GM21576 (cell line): ENCODE results near the gene OSBPL2.

ENCODE experiments used
- ATAC-seq: cut with Tn5 transposase; IDR thresholded peaks from one replicate; pipeline ENCODE4 v1.9.1; 2021; ENCODE audit warnings: mild to moderate bottlenecking, moderate library complexity; ENCODE audit not compliant: unreplicated experiment

OSBPL2 gene

GRCh38 chr20:62205618-62206387, 32.5 kb upstream of the OSBPL2 start:
- no peak for ATAC-seq

GRCh38 chr20:62206388-62206775, 31.9 kb upstream of the OSBPL2 start:
- ATAC-seq = no peak

GRCh38 chr20:62208061-62208794, 30.1 kb upstream of the OSBPL2 start:
- ATAC-seq = no peak

- ATAC-seq = no peak
Measured at GRCh38 chr20:62208795-62209755, 29.2 kb upstream of the OSBPL2 start.

GRCh38 chr20:62209850-62210495, 28.3 kb upstream of the OSBPL2 start:
- no peak for ATAC-seq

GRCh38 chr20:62210496-62210855, 27.8 kb upstream of the OSBPL2 start:
- ATAC-seq = no peak

GRCh38 chr20:62211216-62211615, 27.1 kb upstream of the OSBPL2 start:
- ATAC-seq = no peak

- ATAC-seq = no peak
Measured at GRCh38 chr20:62211769-62212288, 26.5 kb upstream of the OSBPL2 start.

- no peak for ATAC-seq
Measured at GRCh38 chr20:62212299-62212698, 26.0 kb upstream of the OSBPL2 start.

GRCh38 chr20:62214067-62214466, 24.3 kb upstream of the OSBPL2 start:
- ATAC-seq = no peak

- no peak for ATAC-seq
Measured at GRCh38 chr20:62215020-62215990, 23.0 kb upstream of the OSBPL2 start.

- no peak for ATAC-seq
Measured at GRCh38 chr20:62215991-62216635, 22.2 kb upstream of the OSBPL2 start.

- no peak for ATAC-seq
Measured at GRCh38 chr20:62216636-62217566, 21.4 kb upstream of the OSBPL2 start.

GRCh38 chr20:62217913-62218773, 20.2 kb upstream of the OSBPL2 start:
- ATAC-seq = no peak

GRCh38 chr20:62219101-62219991, 19.0 kb upstream of the OSBPL2 start:
- no peak for ATAC-seq
